HG03045 (cell line): ENCODE measurements around the gene GTF3C5.
"Not testable (repeated sequence)": the region's sequence is repeated elsewhere in the genome, so short reads cannot be mapped to it uniquely, and the experiment has no call there.

Experiments
- ATAC-seq: cut with Tn5 transposase; IDR thresholded peaks from one replicate; pipeline ENCODE4 v1.9.1; 2021; ENCODE audit warnings: mild to moderate bottlenecking, moderate library complexity; ENCODE audit not compliant: unreplicated experiment

GTF3C5 gene

DNA sequence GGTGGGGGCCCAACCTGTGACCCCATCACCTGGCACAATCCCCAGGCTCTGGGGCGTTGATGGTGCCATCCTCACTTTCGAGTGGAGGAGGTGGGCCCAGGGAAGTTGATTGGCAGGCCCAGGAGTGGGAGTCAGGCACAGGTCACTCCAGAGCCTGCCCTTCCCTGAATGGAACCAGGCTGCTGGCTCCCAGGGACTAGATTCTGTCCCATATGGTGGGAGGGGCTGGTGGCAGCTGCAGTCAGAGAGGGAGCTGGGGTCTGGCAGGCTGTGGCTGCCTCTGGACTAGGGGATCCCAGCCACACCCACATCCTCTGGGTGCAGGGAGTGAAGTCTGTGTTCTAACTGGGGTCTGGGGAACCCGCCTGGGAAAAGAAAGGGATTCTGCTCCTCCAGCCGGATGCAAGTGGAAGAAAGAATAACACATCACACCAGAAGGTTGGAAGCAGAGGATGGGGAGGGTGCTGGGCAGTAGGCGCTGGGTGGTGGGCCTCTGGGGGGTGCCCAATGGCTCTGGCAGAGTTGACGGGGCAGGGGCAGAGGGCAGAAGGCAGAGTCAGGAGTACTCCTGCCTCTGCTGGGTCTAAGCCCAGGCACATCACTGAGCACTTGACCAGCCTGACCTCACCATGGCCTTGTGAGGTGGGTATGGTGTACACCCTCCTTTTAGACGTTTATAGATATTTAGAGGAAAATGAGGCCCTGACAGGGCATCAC lies 56.8 kb downstream of the GTF3C5 start:
- ATAC-seq, result no peak

DNA sequence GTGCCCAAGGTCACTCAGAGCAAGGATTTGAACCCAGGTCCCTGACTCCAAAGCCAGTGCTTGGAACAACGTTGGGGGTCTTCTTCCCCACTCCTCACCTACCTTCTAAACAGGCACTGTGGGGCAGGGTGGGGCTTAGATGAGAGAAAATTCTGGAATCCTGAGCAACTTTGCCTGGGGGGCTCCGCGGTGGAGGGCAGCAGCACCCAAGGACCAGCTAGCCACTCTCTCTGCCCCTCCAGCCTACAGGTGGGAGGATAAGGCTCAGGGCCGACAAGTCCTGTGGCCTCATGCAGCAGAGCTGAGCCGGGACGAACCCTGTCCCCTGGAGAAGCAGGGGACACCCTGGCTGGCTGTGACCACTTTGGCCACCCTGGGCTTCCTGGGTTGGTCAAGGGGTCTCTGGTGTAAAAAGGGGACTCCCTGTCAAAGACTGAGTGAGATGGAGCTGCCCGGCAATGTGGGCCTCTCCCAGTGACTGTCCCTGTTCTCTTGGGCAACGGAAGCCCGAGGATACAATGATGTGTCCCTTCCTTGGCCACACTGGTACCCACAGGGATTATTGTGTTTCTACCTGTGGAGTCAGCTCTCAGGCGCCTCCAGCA lies 57.5 kb downstream of the GTF3C5 start:
- ATAC-seq, result no peak

DNA sequence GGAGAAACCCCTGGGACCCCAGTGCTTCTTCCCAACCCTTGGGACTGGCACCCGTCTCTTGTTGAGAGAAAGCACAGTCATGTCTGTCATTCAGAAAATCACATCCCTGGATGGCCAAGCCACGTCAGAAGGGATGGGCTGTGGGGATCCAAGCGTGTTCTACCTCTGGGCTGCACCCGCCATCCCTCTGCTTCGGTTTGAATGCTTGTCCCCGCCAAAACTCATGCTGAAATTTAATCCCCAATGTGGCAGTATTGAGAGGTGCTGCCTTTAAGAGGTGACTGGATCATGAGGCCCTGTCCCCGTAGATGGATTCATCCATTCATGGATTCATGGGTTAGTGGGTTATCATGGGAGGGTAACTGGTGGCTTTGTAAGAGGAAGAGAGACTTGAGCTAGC lies 58.0 kb downstream of the GTF3C5 start:
- ATAC-seq, result no peak

DNA sequence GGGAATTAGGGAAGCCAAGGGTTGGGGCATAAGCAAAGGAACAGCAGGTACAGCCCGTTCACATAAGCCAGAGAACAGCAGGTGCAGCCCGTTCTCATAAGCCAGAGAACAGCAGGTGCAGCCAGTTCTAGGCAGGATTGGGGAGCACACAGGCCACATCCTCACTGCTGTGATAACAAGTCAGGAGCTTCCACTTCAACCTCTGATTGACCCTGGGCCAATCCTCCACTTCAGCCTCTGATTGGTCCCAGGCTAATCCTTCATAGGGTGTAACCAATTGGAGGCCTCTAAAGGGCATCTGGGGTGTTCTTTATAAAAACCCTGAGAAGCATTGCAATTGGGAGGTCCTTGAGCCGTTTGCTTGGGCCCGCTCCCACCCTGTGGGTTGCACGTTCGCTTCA lies 58.5 kb downstream of the GTF3C5 start:
- no peak for ATAC-seq

DNA sequence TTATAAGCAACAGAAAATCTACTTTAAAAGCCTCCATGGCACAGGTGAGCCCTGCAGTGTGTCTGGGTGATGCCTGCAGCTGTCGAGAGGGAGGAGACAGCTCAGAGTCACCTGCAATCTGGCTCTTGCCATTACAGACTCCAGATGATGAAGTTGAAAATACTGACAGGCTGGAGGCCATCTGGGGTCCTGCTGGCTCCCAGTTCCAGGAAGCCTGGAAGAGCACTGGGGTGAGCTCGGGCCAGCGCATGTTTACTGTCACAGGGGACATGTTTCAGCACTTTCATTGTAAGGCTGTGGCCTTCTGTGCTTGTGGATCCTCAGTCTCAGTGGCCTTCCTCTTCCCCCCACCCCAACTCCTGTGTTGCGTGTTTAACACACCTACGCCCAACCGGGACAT lies 59.4 kb downstream of the GTF3C5 start:
- no peak for ATAC-seq

DNA sequence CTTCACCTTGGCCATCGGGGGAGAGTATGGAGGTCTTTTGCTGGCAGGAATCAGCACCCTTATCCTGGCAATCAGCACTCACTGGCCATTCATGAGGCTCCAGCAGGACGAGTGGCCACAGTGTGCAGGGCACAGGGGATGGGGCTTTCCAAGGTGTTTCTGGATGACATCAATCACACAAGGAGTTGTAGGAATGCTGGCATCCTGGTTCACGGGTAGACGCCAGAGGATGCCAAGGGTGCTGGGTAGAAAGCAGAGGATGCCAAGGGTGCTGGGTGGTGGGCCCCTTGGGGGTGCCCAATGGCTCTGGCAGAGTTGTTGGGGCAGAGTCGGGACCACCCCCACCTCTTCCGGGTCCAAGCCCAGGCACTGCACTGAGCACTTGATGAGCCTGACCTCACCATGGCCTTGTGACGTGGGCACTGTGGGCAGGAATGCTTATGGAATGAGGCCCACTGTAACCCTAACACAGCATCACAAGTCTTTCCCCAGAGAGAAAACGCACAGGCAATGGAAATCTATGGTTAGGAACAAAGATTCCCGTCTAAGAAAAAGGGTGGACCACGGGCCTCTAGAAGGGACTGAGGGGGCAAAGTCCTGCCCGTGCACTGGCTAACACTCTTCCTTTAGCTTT lies 60.1 kb downstream of the GTF3C5 start:
- ATAC-seq, result no peak

DNA sequence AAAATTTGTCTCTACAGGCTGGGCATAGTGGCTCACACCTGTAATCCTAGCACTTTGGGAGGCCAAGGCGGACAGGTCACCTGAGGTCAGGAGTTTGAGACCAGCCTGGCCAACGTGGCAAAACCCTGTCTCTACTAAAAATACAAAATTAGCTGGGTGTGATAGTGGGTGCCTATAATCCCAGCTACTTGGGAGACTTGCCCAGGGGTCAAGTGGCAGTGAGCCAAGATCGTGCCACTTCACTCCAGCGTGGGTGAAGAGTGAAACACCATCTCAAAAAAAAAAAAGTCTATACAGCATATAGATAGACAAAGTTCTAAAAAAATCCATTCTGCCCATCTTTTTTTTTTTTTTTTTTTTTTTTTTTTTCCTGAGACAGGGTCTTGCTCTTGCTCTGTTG lies 63.6 kb downstream of the GTF3C5 start:
- ATAC-seq, result not testable (repeated sequence)

DNA sequence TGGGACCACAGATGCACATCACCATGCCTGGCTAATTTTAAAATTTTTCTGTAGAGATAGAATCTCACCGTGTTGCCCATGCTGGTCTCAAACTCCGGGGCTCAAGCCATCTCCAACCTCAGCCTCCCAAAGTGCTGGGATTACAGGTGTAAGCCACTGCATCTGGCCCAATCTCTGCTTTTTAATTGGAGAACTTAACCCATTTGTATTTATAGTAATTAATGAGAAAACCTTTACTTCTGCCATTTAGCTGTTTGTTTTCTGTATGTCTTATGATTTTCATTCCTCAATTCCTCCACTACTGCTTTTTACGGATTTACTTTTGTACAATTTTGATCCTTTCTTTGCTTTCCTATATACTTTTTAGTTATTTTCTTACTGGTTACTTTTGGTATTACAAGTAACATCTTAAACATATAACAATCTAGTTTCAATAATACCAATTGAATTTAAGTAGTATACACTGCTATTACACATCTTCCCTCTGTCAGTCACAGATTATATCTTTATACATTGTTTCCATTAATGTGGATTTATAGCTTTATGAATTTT lies 64.1 kb downstream of the GTF3C5 start:
- no peak for ATAC-seq

DNA sequence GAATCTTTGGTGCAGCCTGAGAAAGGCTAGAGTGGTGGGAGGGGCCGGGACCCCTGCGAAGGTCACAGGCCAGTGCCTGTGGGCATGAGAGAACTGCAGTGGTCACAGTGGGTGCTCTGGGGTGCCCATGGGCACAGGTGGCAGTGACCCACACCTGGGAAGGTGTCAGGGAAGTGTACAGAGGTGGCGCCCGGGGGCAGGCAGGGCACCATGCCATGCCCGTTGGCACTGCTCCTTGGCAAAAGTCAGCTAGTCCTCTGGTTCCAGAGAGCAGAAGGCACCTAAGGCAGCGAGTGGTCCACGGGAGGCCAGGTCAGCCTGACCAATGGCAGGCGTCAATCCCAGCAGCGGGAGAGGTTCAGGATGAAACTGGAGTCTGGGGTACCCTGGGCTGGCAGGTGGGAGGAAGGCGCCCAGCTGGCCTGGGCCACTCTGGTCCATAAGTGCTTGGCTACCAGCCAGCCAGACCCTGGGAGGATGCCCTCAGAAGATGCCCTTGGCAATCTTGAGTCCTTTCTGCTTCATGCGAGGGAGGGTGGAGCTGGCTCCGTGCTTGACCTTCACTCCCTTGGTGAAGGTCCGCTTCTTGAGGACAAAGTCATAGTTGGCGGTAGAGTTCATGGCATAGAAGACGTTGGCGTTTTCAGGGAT lies 67.4 kb downstream of the GTF3C5 start:
- no peak for ATAC-seq

DNA sequence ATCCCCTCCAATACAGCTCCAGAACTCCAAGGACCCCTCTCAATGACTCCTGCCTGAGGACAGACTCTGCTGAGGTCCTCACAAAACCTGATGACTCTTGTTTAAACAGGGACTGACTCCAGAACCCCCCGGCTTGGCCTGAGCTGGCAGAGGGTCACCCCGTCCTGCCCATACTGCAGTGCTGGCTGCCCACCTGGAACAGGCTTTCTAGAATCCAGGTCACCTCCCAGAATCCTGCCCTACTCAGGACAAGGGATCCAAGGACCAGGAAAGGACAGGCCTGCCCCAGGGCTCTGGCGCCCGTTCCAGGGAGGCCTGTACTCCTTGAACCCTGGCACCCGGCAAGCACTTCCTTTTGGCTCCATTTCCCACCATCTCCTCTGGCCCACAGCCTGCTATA lies 68.1 kb downstream of the GTF3C5 start:
- ATAC-seq, result no peak

DNA sequence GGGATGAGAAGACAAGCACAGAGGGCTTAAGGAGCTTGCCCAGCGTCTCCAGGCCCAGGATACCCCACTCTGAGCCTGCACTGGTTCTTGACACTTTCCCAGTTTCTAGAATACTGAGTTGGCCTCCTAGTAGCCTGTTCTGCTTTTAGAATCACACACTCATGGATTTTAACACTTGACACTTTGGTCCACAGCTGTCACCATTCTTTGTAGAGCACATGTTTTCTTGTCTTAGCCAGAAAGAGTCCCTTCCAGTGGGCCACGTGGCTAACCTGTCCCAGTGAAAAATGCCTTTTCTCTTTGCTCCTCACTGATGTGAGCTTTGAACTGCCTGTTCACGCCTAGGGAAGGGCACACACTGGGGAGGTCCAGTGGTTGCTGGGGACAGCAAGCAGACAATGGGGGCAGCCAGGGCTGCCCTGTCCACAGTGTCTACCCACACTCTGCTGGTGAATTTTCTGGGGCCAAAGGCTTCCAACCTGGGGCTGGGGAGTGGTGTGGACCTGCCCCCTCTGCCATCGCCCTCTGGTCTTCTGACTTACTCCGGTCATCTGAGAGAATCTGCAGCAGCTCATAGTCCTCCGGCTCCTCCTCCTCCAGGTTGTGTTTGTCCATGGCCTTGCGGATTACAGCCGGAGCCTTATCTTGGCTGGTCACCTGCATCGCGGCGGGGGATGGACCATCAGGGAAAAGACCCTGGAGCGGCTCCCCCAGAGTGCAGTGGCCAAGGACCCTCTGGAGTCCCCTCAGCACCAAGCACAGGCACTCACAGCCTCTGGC lies 69.1 kb downstream of the GTF3C5 start:
- no peak for ATAC-seq

DNA sequence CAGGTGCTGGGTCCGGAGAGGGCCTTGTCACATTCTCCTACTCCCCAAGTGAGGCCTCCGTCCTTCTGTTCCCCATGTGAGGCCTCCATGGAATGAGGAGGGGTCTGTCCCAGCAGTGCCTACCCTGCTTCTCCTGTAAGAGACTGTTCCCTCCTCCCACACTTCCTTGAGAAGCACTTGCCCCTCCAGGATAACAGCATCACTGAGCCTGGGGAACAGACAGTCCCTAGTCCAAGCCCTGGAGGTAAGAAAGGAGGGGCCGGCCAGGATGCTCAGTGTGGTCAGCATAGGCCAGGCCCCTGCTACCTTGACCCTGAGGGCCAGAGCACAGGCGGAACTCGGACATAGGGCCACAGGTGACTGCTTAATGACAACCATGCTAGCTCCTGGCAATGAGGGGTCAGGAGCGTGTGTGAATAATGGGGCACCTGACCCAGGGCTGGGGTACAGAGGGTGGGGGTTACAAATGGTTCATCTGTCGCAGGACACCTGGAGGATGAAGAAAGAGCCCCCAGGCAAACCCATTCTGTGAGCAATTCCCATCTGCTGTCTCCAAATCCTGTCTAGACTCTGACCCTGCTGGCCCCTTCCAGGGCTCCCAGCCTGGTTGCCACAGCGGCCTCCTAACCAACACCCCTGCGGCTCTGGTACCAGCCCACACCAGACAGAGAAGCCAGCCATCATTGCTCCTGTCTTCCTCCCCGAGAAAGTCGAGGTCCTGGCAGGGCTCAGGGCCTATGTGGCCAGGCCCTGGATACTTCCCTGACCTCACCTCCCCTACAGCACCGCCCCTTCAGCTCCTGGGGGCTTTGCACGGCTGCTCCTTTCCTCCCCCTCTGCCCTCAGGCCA lies 69.9 kb downstream of the GTF3C5 start:
- ATAC-seq, result no peak

DNA sequence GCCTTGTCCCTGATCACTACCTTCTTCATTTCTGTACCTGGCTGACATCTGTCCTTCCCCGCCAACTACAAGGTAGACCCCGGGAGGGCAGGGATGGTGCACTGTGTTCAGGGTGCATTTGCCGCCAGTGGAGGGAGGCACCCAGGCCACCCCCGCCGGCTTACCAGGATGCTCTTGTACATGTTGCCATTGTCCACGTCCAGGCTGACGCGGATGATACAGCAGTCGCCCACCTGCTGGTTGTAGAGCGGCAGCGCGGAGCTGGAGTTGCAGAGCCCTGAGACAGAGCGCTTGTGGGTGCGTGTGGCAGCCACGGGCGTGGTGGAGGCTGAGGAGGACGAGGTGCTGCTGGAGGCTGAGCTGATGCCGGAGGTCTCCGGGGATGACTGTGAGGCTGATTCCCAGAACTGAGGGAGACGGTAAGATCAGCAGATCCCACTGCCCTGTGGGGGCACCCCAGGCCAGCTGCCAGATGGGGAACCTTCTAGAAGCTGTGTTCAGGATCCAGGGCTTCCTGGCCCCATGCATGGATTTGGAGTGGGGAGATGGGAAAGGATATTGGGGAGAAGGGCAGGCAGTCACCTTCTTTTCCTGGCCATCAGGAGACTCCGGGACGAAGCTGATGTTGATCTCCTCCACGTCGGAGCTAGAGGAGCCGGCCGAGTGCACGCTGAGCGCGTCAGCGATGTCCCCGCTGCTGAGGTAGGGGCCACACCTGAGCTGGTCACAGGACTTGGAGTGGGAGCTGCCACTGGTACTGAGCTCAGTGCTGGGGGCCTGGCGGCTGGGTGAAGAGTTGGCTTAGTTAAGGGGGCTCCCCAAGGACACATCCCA lies 70.8 kb downstream of the GTF3C5 start:
- no peak for ATAC-seq

DNA sequence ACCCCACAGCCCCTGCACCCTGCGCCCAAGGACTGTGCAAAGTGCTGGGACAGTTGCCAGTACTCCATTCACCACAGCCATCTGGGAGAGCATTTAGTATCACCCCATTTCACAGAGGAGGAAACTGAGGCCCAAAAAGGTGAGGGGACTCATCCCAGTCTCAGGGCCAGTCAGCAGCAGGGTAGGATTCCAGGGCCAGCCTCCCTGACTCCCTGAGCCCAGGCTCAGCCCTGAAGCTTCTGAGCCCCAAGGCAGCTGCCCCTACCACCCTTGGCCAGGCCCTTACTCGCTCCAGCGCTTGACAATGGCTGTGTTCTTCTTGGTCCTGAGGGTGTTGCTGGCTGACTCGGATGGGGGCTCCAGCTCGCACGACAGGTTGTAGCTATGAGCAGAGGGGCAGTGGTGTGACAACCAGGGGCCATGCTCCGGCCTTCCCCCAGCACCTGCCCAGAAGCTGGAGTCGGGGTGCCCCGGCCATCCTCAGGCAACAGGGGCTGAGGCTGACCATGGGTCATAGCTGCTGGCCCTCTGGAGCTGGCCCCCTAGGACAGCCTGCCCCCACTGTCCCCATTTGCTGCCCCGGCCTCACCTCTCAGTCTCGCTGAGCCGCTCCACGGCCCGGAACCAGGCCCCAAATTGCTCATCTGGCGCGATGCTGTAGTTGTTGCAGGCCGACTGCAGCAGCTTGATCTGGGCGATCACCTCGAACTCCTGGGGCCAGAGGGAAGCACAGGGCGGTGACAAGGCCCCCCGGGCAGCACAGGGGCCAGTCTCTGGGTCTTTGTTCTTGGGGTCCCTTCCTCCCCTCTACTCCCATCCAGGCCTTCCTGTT lies 71.6 kb downstream of the GTF3C5 start:
- no peak for ATAC-seq

DNA sequence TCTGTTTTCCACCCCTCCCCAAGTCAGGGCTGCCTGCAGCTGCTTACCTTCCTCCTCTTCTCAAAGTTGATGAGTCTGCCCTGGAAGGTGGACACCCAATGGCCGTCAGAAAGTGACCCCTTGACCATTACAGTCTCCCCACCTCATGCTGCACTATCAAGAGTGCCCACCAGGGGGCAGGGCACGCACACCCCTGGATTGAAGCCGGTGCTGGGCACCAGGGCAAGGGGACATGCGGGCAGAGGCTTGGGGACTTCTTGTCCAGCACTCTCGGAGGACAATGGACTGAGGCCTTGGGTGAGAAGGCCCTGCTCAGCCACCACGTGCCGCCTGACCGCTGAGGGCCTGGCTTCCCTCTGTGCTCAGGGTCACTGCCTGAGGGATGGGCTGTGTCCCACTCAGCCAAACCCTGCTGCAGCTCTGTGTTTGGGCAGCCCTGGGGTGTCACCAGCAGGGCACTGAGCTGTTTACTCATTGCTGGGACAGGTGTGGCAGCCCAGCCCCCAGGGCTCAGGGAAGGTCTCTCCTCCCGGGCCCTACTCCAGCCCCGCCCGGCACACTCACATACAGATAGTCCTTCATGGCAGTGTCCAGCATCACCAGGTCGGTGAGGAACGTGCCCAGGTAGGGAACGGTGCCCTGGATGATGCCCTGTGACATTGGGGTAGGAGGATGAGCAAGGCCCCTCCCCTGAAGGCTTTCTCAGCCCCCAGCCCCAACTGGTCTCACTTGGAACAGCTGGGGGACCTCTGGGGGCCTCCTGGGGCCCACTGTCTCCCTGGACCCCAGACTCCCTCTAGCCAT lies 72.6 kb downstream of the GTF3C5 start:
- ATAC-seq, result no peak

DNA sequence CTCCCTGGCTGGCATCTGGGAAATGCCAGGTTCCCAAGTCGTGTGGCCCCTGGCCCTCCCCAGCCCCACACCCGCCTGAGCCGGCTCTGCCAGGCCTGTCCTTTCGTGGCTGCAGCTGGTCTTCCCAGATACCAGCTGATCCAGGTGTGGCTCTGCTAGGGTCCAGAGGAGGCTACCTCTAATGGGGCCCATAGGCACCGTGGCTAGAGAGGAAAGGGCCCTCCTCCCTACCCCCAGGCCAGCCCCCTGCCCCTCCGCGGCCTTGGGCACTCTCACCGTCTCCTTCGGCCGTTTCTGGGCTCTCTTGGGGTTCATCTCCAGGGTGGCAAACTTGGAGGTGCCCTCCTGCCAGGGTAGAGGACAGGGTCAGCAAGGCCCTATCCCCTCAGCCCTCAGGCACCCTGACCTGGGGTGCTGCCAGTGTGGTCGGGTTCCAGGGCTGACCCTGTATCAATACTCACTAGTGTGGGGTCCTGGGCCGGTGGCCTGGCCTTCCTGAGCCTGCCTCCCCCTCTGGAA lies 73.2 kb downstream of the GTF3C5 start:
- ATAC-seq, result no peak
